Heart left ventricle (tissue), 13 donors: ENCODE results near the gene RNF145.

Source experiments
- POLR2A ChIP-seq, 2 donors: fragments of 450-650 bp; IDR thresholded peaks; one replicate each; pipeline ENCODE4 v1.6.1; 2017; ENCODE audit warnings: antibody characterized with exemption in 2 of 2, mild to moderate bottlenecking in 2 of 2, moderate library complexity in 2 of 2
- TF ChIP-seq, protein P1 (sequence below), 12 donors: fragments of 200-600 bp; sonication (generic) in 4 of 12; IDR thresholded peaks; one replicate each; pipeline versions ENCODE4 v1.5.0 to v1.8.0; 2018 to 2022; ENCODE audit warnings: antibody characterized with exemption in 12 of 12, mild to moderate bottlenecking in 5 of 12
- donor health status: ischemic (EF 13 %, LVEDD 7.1; RV severe dilation, severe dysfunction).
- donor health status: DM: no; HTN: yes; CAD: no.
- donor health status: DM: no; HTN: no; CAD: no.
- donor health status: ischemic (EF 25% LVEDD 6.9; RV normal size, moderate dysfunction).
- donor health status: ischemic (EF 25% LVEDD 5.7; RV mildly dilated, moderate dysfunction).
- donor health status: ischemic (EF 35%, LVEDD 5.7; RV mildly dilated, moderate dysfunction).
- donor health status: nonischemic (EF 11% LVEDD 7.7; RV severe dilation, severe dysfunction).
- donor health status: DM: yes; HTN: yes; CAD: no.
- donor health status: PGD.
- donor health status: ischemic (EF 29% LVEDD 5.4; RV normal size, mild dysfunction).
- donor health status: nonischemic (EF 23%, LVEDD 6.1; RV moderate dilation, normal function).

DNA sequence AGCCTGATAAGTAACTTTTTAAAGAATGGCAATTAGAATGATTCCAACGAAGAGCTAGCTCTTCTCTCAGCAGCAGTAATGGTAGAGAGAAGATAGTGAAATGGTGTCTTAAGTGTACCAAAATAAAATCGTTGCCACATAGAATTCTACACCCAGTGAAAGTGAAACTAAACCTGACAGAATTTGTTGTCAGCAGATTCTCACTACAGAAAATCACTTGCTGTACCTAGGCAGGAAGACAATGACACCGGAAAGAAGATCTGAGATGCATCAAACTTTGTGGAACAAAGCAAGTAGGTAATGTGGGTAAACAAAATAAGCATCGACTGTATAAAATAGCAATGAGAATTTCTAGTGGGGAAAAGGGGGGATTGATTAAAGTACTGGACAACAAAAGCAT is 88.9 kb downstream of the RNF145 start:
- TF ChIP-seq, protein P1, sequence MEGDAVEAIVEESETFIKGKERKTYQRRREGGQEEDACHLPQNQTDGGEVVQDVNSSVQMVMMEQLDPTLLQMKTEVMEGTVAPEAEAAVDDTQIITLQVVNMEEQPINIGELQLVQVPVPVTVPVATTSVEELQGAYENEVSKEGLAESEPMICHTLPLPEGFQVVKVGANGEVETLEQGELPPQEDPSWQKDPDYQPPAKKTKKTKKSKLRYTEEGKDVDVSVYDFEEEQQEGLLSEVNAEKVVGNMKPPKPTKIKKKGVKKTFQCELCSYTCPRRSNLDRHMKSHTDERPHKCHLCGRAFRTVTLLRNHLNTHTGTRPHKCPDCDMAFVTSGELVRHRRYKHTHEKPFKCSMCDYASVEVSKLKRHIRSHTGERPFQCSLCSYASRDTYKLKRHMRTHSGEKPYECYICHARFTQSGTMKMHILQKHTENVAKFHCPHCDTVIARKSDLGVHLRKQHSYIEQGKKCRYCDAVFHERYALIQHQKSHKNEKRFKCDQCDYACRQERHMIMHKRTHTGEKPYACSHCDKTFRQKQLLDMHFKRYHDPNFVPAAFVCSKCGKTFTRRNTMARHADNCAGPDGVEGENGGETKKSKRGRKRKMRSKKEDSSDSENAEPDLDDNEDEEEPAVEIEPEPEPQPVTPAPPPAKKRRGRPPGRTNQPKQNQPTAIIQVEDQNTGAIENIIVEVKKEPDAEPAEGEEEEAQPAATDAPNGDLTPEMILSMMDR (IDR thresholded peaks at IDR 0.05) = no peak
- TF ChIP-seq POLR2A (IDR thresholded peaks at IDR 0.05) = no peak
